H9 (cell line): Measurements from ENCODE around the gene KANSL1L. TPM values are rescaled to one million over a fixed set of nuclear protein-coding genes. Genes with fewer than 3 reads are reported as not detected.

Experiments
- DNase-seq: peaks from one replicate; pipeline ENCODE4 v3.0.0-alpha.2; 2017
- H2AFZ ChIP-seq: one replicate; pipeline ENCODE4 v1.6.1; 2013; ENCODE audit warnings: mild to moderate bottlenecking, low read length, control low read depth, moderate library complexity
- H2AK5ac ChIP-seq: 2 replicates; pipeline ENCODE4 v1.6.1; 2013; ENCODE audit warnings: low read length, control low read depth, mixed read lengths; ENCODE audit not compliant: insufficient read length
- H2BK120ac ChIP-seq: one replicate; pipeline ENCODE4 v1.6.1; 2013; ENCODE audit warnings: low read depth, mild to moderate bottlenecking, low read length, control low read depth, inconsistent platforms; ENCODE audit not compliant: poor library complexity, severe bottlenecking
- H2BK12ac ChIP-seq: 2 replicates; pipeline ENCODE4 v1.6.1; 2013; ENCODE audit warnings: low read length, control low read depth, mixed read lengths, low read depth; ENCODE audit not compliant: insufficient read length
- H2BK15ac ChIP-seq: 2 replicates; pipeline ENCODE4 v1.6.1; 2013; ENCODE audit warnings: low read depth, low read length, control low read depth
- H2BK20ac ChIP-seq: one replicate; pipeline ENCODE4 v1.6.1; 2013; ENCODE audit warnings: low read depth, mild to moderate bottlenecking, low read length, control low read depth, inconsistent platforms; ENCODE audit not compliant: poor library complexity, severe bottlenecking
- H2BK5ac ChIP-seq: 2 replicates; pipeline ENCODE4 v1.6.1; 2013; ENCODE audit warnings: low read length, control low read depth, mixed read lengths; ENCODE audit not compliant: insufficient read length
- H3K14ac ChIP-seq: 2 replicates; pipeline ENCODE4 v1.6.1; 2013; ENCODE audit warnings: low read length, control low read depth; ENCODE audit not compliant: insufficient read depth
- H3K18ac ChIP-seq: 2 replicates; pipeline ENCODE4 v1.6.1; 2013; ENCODE audit warnings: low read depth, mild to moderate bottlenecking, mixed read lengths, low read length, control low read depth; ENCODE audit not compliant: insufficient read length
- H3K23ac ChIP-seq: 2 replicates; pipeline ENCODE4 v1.6.1; 2013; ENCODE audit warnings: low read length, control low read depth, mixed read lengths, low read depth; ENCODE audit not compliant: insufficient read length
- H3K23me2 ChIP-seq: 2 replicates; pipeline ENCODE4 v1.6.1; 2013; ENCODE audit warnings: low read depth, mild to moderate bottlenecking, mixed read lengths, low read length, control low read depth; ENCODE audit not compliant: insufficient read length, poor library complexity, severe bottlenecking
- H3K27ac ChIP-seq: 2 replicates; pipeline ENCODE4 v1.5.1; 2013; ENCODE audit warnings: low read length, control low read depth, mixed read lengths, low read depth; ENCODE audit not compliant: insufficient read length
- H3K27me3 ChIP-seq: 2 replicates; pipeline ENCODE4 v1.6.1; 2013; ENCODE audit warnings: low read length, control low read depth, inconsistent platforms; ENCODE audit not compliant: insufficient read depth
- H3K4ac ChIP-seq: 2 replicates; pipeline ENCODE4 v1.6.1; 2013; ENCODE audit warnings: low read depth, mild to moderate bottlenecking, control low read depth, inconsistent platforms, low read length, moderate library complexity
- H3K4me1 ChIP-seq: 2 replicates; pipeline ENCODE4 v1.6.1; 2013; ENCODE audit warnings: low read length, control low read depth, inconsistent platforms; ENCODE audit not compliant: insufficient read depth
- H3K4me2 ChIP-seq: 2 replicates; pipeline ENCODE4 v1.6.1; 2013; ENCODE audit warnings: low read length, control low read depth, mixed read lengths; ENCODE audit not compliant: insufficient read length, insufficient read depth
- H3K56ac ChIP-seq: 2 replicates; pipeline ENCODE4 v1.6.1; 2013; ENCODE audit warnings: low read depth, mild to moderate bottlenecking, mixed read lengths, low read length, control low read depth; ENCODE audit not compliant: insufficient read length
- H3K79me1 ChIP-seq: 2 replicates; pipeline ENCODE4 v1.6.1; 2013; ENCODE audit warnings: low read depth, mild to moderate bottlenecking, moderate library complexity, low read length, control low read depth, inconsistent platforms; ENCODE audit not compliant: insufficient read depth, poor library complexity, severe bottlenecking
- H3K79me2 ChIP-seq: 2 replicates; pipeline ENCODE4 v1.6.1; 2013; ENCODE audit warnings: low read length, control low read depth, inconsistent platforms; ENCODE audit not compliant: insufficient read depth
- H3K9ac ChIP-seq: 2 replicates; pipeline ENCODE4 v1.6.1; 2013; ENCODE audit warnings: low read length, control low read depth, mixed read lengths; ENCODE audit not compliant: insufficient read length; ENCODE audit errors: extremely low read depth
- H3K9me3 ChIP-seq: one replicate; pipeline ENCODE4 v1.6.1; 2013; ENCODE audit warnings: low read depth, low read length, inconsistent platforms; ENCODE audit not compliant: control insufficient read depth
- H3T11ph ChIP-seq: one replicate; pipeline ENCODE4 v1.6.1; 2013; ENCODE audit warnings: mild to moderate bottlenecking, low read length, control low read depth, inconsistent platforms
- H4K20me1 ChIP-seq: one replicate; pipeline ENCODE4 v1.6.1; 2013; ENCODE audit not compliant: control insufficient read depth, insufficient read length, insufficient read depth
- H4K5ac ChIP-seq: 2 replicates; pipeline ENCODE4 v1.6.1; 2013; ENCODE audit warnings: low read depth, mild to moderate bottlenecking, mixed read lengths, low read length, control low read depth; ENCODE audit not compliant: insufficient read length
- H4K8ac ChIP-seq: replicated peaks from 2 replicates; pipeline ENCODE4 v1.6.1; 2013; ENCODE audit warnings: low read length, control low read depth, mixed read lengths, low read depth; ENCODE audit not compliant: insufficient read length
- H4K91ac ChIP-seq: 2 replicates; pipeline ENCODE4 v1.6.1; 2013; ENCODE audit warnings: low read depth, mild to moderate bottlenecking, moderate library complexity, mixed read lengths, low read length, control low read depth; ENCODE audit not compliant: insufficient read length
- H3K27ac Mint-ChIP-seq, 3 experiments: 2 replicates in 2 of 3; 3 replicates in 1 of 3; pipeline ENCODE4 v1.8.0; 2020 to 2021; ENCODE audit warnings: mixed read lengths in 3 of 3, mild to moderate bottlenecking in 1 of 3, moderate library complexity in 1 of 3
- H3K27me3 Mint-ChIP-seq: 2 replicates; pipeline ENCODE4 v1.8.0; 2021; ENCODE audit warnings: low read depth, mild to moderate bottlenecking, moderate library complexity, mixed read lengths
- H3K36me3 Mint-ChIP-seq, 3 experiments: 2 replicates in 2 of 3; 3 replicates in 1 of 3; pipeline ENCODE4 v1.8.0; 2020 to 2021; ENCODE audit warnings: low read depth in 3 of 3, mixed read lengths in 3 of 3; ENCODE audit not compliant: insufficient read depth in 1 of 3
- H3K4me1 Mint-ChIP-seq, 2 experiments: 2 replicates each; pipeline ENCODE4 v1.8.0; 2020; ENCODE audit warnings: mixed read lengths in 2 of 2
- H3K4me3 Mint-ChIP-seq, 2 experiments: 2 replicates in 1 of 2; 3 replicates in 1 of 2; pipeline ENCODE4 v1.8.0; 2020 to 2021; ENCODE audit warnings: mild to moderate bottlenecking in 2 of 2, mixed read lengths in 2 of 2, moderate library complexity in 1 of 2
- H3K9me3 Mint-ChIP-seq, 2 experiments: 2 replicates in 1 of 2; 3 replicates in 1 of 2; pipeline ENCODE4 v1.8.0; 2020; ENCODE audit warnings: mild to moderate bottlenecking in 2 of 2, mixed read lengths in 2 of 2, moderate library complexity in 1 of 2
- WGBS: extraction: QIAGEN DNeasy Blood & Tissue Kit; methylation state at CpG from one replicate; pipeline ENCODE4 v1.1.7; 2013; ENCODE audit warnings: missing lambda C conversion rate, low lambda C conversion rate, mixed read lengths; ENCODE audit not compliant: insufficient read length; ENCODE audit errors: extremely low coverage; 5-methylcytosine and 5-hydroxymethylcytosine counted together
- total RNA-seq: library from RNA; stranded (reverse); gene quantifications from 2 replicates; pipeline ENCODE4 v1.2.1, GENCODE V29; 2021
- TF ChIP-seq, protein P1 (sequence below): fragments of 200-600 bp; sonication (generic); conservative IDR thresholded peaks from 3 replicates; pipeline ENCODE4 v1.8.0; 2021; ENCODE audit warnings: antibody characterized with exemption, mild to moderate bottlenecking

Gene KANSL1L
- total RNA-seq, 1 experiment from 2014 or later, result 8.2 TPM

DNA sequence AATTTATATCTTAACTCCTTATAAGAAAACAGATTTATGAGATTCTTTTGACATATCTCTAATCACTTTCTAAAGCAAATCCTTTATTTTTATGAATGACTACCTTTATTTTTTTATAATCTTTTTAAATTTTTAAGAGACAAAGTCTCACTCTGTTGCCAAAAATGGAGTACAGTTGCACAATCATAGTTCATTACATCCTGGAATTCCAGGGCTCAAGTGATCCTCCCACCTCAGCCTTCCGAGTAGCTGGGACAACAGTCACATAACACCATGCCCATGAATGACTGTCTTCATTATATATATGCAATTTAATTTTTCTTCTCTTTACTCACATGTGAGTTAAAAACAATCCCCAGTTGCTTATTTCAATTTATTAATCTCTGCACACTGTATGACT, 32.3 kb upstream of the KANSL1L start:
- Histone ChIP-seq H4K8ac (no peak overlapping the region), H3K23ac (no peak overlapping the region), H2BK20ac (no peak overlapping the region), H3K9me3 (no peaks in the 10 kb centered on the region), H3K18ac (no peak overlapping the region), H4K91ac (no peak overlapping the region), H3K4me2 (no peak overlapping the region), H4K20me1 (no peaks in the 10 kb centered on the region), H2BK5ac (no peak overlapping the region), H3T11ph (no peak overlapping the region), H2AK5ac (no peak overlapping the region), H3K9ac (no peak overlapping the region), H3K23me2 (no peaks in the 10 kb centered on the region), H2BK12ac (no peak overlapping the region), H2AFZ (no peak overlapping the region), H3K4me1 (no peaks in the 10 kb centered on the region), H3K4ac (no peak overlapping the region), H3K14ac (no peak overlapping the region), H2BK15ac (no peak overlapping the region), H3K27me3 (no peaks in the 10 kb centered on the region), H4K5ac (no peak overlapping the region), H3K79me2 (no peaks in the 10 kb centered on the region), H2BK120ac (no peak overlapping the region), H3K27ac (no peak overlapping the region), H3K79me1 (no peaks in the 10 kb centered on the region), H3K56ac (no peak overlapping the region)
- Mint-ChIP-seq H3K27ac (no peak overlapping the region), H3K36me3 (no peaks in the 10 kb centered on the region), H3K27me3 (no peaks in the 10 kb centered on the region; the same call in 1 of the 2 replicates), H3K4me1 (peaks cover 0 to 3% of the 10 kb centered on the region in 2 experiments; a peak in 1 of 4 replicates), H3K4me3 (no peak overlapping the region), H3K9me3 (no peaks in the 10 kb centered on the region)
- DNase-seq, result no peak
- WGBS, result no CpG with 5 or more reads among the region's 1 CpG
- TF ChIP-seq, protein P1, sequence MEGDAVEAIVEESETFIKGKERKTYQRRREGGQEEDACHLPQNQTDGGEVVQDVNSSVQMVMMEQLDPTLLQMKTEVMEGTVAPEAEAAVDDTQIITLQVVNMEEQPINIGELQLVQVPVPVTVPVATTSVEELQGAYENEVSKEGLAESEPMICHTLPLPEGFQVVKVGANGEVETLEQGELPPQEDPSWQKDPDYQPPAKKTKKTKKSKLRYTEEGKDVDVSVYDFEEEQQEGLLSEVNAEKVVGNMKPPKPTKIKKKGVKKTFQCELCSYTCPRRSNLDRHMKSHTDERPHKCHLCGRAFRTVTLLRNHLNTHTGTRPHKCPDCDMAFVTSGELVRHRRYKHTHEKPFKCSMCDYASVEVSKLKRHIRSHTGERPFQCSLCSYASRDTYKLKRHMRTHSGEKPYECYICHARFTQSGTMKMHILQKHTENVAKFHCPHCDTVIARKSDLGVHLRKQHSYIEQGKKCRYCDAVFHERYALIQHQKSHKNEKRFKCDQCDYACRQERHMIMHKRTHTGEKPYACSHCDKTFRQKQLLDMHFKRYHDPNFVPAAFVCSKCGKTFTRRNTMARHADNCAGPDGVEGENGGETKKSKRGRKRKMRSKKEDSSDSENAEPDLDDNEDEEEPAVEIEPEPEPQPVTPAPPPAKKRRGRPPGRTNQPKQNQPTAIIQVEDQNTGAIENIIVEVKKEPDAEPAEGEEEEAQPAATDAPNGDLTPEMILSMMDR, result no peak
